Heart left ventricle (tissue), 13 donors: Measurements from ENCODE around the gene ISOC1.

Source experiments
- CTCF ChIP-seq, 12 donors: fragments of 200-600 bp; sonication (generic) in 4 of 12; IDR thresholded peaks; one replicate each; pipeline versions ENCODE4 v1.5.0 to v1.8.0; 2018 to 2022; ENCODE audit warnings: antibody characterized with exemption in 12 of 12, mild to moderate bottlenecking in 5 of 12
- POLR2A ChIP-seq, 2 donors: fragments of 450-650 bp; IDR thresholded peaks; one replicate each; pipeline ENCODE4 v1.6.1; 2017; ENCODE audit warnings: antibody characterized with exemption in 2 of 2, mild to moderate bottlenecking in 2 of 2, moderate library complexity in 2 of 2
- donor health status: ischemic (EF 13 %, LVEDD 7.1; RV severe dilation, severe dysfunction).
- donor health status: DM: no; HTN: yes; CAD: no.
- donor health status: DM: no; HTN: no; CAD: no.
- donor health status: ischemic (EF 25% LVEDD 6.9; RV normal size, moderate dysfunction).
- donor health status: ischemic (EF 25% LVEDD 5.7; RV mildly dilated, moderate dysfunction).
- donor health status: ischemic (EF 35%, LVEDD 5.7; RV mildly dilated, moderate dysfunction).
- donor health status: nonischemic (EF 11% LVEDD 7.7; RV severe dilation, severe dysfunction).
- donor health status: DM: yes; HTN: yes; CAD: no.
- donor health status: PGD.
- donor health status: ischemic (EF 29% LVEDD 5.4; RV normal size, mild dysfunction).
- donor health status: nonischemic (EF 23%, LVEDD 6.1; RV moderate dilation, normal function).

DNA sequence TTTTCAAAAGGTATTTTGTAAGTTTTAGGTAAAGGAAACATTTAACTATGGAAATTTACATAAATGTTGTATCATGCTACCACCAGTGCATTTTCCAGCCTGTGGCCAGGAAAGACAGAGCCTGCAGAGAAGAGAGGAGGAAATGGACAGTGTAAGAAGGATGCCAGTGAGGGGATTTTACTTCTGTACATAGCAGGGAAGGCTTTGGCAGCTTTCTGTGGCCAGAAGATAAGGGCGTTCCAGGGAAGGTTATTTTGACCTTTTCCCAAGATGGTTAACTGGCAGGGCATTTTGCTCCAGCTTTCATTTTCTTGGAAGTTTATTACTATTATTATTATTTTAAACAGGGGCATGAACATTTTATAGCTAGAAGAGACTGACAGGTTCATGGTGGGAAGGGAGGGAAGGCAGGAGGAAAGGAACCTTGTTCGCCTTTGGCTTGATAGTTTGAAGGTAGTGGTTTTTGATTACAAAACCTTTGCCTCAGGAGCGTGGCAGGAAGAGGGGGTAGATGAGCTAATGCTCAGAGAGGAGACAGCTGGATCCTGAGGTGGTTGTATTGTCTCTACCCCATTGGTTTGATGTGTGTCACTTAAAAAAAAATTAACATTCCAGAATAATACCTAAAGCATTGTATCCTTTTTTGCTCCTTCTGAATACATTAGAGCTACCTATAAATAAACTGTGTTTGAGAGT, 4.1 kb downstream of the ISOC1 start:
- TF ChIP-seq CTCF (IDR thresholded peaks at IDR 0.05) (no peak), POLR2A (IDR thresholded peaks at IDR 0.05) (no peak)
